Activated CD8-positive, alpha-beta memory T cell treated with anti-CD3 and anti-CD28 coated beads, Interleukin-2, amount 10 ng/mL, durations not matched to agents 7 days and 5 days (primary cell): Measurements from ENCODE around the gene SYNJ2. TPM values are rescaled to one million over a fixed set of nuclear protein-coding genes. Genes with fewer than 3 reads are reported as not detected.

Source experiments
- ATAC-seq: fragments of 150-1000 bp; cut with Tn5 transposase; one replicate; pipeline ENCODE4 v1.10.0; 2021; ENCODE audit warnings: moderate library complexity
- CTCF ChIA-PET: fragments of 350-600 bp; sonication (Branson Sonifier 250); formaldehyde crosslinking; loops from one replicate; lab custom pipeline; 2021; ENCODE audit warnings: antibody characterized with exemption; lab: Charles Lee
- DNase-seq: peaks from one replicate; pipeline ENCODE4 v3.0.0-alpha.2; 2020
- H3K27ac Mint-ChIP-seq: one replicate; pipeline ENCODE4 v1.8.0; 2021; ENCODE audit warnings: mild to moderate bottlenecking, mixed read lengths
- H3K27me3 Mint-ChIP-seq: one replicate; pipeline ENCODE4 v1.8.0; 2021; ENCODE audit warnings: mixed read lengths
- H3K36me3 Mint-ChIP-seq: one replicate; pipeline ENCODE4 v1.8.0; 2021; ENCODE audit warnings: mild to moderate bottlenecking, mixed read lengths
- H3K4me1 Mint-ChIP-seq: one replicate; pipeline ENCODE4 v1.8.0; 2021; ENCODE audit warnings: mixed read lengths
- H3K4me3 Mint-ChIP-seq: one replicate; pipeline ENCODE4 v1.8.0; 2021; ENCODE audit warnings: mild to moderate bottlenecking, moderate library complexity, mixed read lengths
- H3K9me3 Mint-ChIP-seq: one replicate; pipeline ENCODE4 v1.8.0; 2022; ENCODE audit warnings: low read depth, mixed read lengths
- total RNA-seq, 2 experiments: library from RNA; stranded (reverse); gene quantifications; one replicate each; pipeline ENCODE4 v1.2.3, GENCODE V29; 2021

The SYNJ2 gene
- total RNA-seq, 2 experiments from 2014 or later, result 41.2 to 42.7 TPM

GRCh38 chr6:158018041-158018771, 36.5 kb downstream of the SYNJ2 start:
- no peaks in the 10 kb centered on the region for H3K27me3 Mint-ChIP-seq
- H3K4me3 Mint-ChIP-seq, result no peak overlapping the region
- peaks cover 12% of the 10 kb centered on the region for H3K36me3 Mint-ChIP-seq
- CTCF ChIA-PET, result no interaction called here
- H3K4me1 Mint-ChIP-seq, result peaks cover 21% of the 10 kb centered on the region
- no peak overlapping the region for H3K27ac Mint-ChIP-seq
- ATAC-seq (no peak), DNase-seq (no peak)
- H3K9me3 Mint-ChIP-seq, result no peaks in the 10 kb centered on the region

- ATAC-seq, result no peak
- peaks cover 12% of the 10 kb centered on the region for H3K36me3 Mint-ChIP-seq
- CTCF ChIA-PET, result no interaction called here
- peaks cover 15% of the 10 kb centered on the region for H3K4me1 Mint-ChIP-seq
- DNase-seq, result no peak
- H3K4me3 Mint-ChIP-seq, result no peak overlapping the region
- no peaks in the 10 kb centered on the region for H3K9me3 Mint-ChIP-seq
- no peaks in the 10 kb centered on the region for H3K27me3 Mint-ChIP-seq
- H3K27ac Mint-ChIP-seq, result no peak overlapping the region
Measured at GRCh38 chr6:158018851-158019361, 37.2 kb downstream of the SYNJ2 start.

GRCh38 chr6:158019416-158019815, 37.8 kb downstream of the SYNJ2 start:
- ATAC-seq, result no peak
- CTCF ChIA-PET, result no interaction called here
- H3K27ac Mint-ChIP-seq, result no peak overlapping the region
- H3K9me3 Mint-ChIP-seq, result no peaks in the 10 kb centered on the region
- peaks cover 12% of the 10 kb centered on the region for H3K36me3 Mint-ChIP-seq
- H3K27me3 Mint-ChIP-seq, result no peaks in the 10 kb centered on the region
- H3K4me3 Mint-ChIP-seq, result no peak overlapping the region
- no peak for DNase-seq
- peaks cover 10% of the 10 kb centered on the region for H3K4me1 Mint-ChIP-seq

GRCh38 chr6:158020272-158020711, 38.6 kb downstream of the SYNJ2 start:
- Mint-ChIP-seq H3K4me3 (no peak overlapping the region), H3K36me3 (peaks cover 10% of the 10 kb centered on the region), H3K27ac (peak overlapping the region; percentile 14), H3K4me1 (peaks cover 6% of the 10 kb centered on the region), H3K9me3 (no peaks in the 10 kb centered on the region), H3K27me3 (no peaks in the 10 kb centered on the region)
- CTCF ChIA-PET, result interaction anchor here (1.9 kb wide), 1 partner anchor 21 kb away, joined by 5 read pairs; no protein-coding TSS in a partner anchor
- no peak for ATAC-seq
- no peak for DNase-seq

GRCh38 chr6:158020811-158021210, 39.1 kb downstream of the SYNJ2 start:
- Mint-ChIP-seq H3K4me3 (no peak overlapping the region), H3K36me3 (peaks cover 10% of the 10 kb centered on the region), H3K4me1 (peaks cover 6% of the 10 kb centered on the region), H3K27ac (no peak overlapping the region), H3K9me3 (no peaks in the 10 kb centered on the region), H3K27me3 (no peaks in the 10 kb centered on the region)
- ATAC-seq (no peak), DNase-seq (no peak)
- CTCF ChIA-PET, result interaction anchor here (1.9 kb wide), 1 partner anchor 22 kb away, joined by 5 read pairs; no protein-coding TSS in a partner anchor

- no peaks in the 10 kb centered on the region for H3K27me3 Mint-ChIP-seq
- no peak for DNase-seq
- H3K9me3 Mint-ChIP-seq, result no peaks in the 10 kb centered on the region
- H3K4me1 Mint-ChIP-seq, result peaks cover 11% of the 10 kb centered on the region
- no peak overlapping the region for H3K27ac Mint-ChIP-seq
- H3K36me3 Mint-ChIP-seq, result peaks cover 10% of the 10 kb centered on the region
- no peak overlapping the region for H3K4me3 Mint-ChIP-seq
- ATAC-seq, result no peak
- CTCF ChIA-PET, result interaction anchor here (1.9 kb wide), 1 partner anchor 22 kb away, joined by 5 read pairs; no protein-coding TSS in a partner anchor
Measured at GRCh38 chr6:158021376-158021775, 39.7 kb downstream of the SYNJ2 start.

- no peaks in the 10 kb centered on the region for H3K9me3 Mint-ChIP-seq
- peaks cover 10% of the 10 kb centered on the region for H3K36me3 Mint-ChIP-seq
- H3K4me3 Mint-ChIP-seq, result no peak overlapping the region
- peak overlapping the region; percentile 57 for H3K27ac Mint-ChIP-seq
- H3K27me3 Mint-ChIP-seq, result no peaks in the 10 kb centered on the region
- CTCF ChIA-PET, result interaction anchor here (1.3 to 1.9 kb wide), 2 partner anchors 23 to 50 kb away, joined by 3 to 5 read pairs; no protein-coding TSS in a partner anchor
- DNase-seq, result no peak
- no peak for ATAC-seq
- H3K4me1 Mint-ChIP-seq, result peaks cover 18% of the 10 kb centered on the region
Measured at GRCh38 chr6:158021814-158022748, 40.4 kb downstream of the SYNJ2 start.

- CTCF ChIA-PET, result interaction anchor here (1.3 kb wide), 1 partner anchor 49 kb away, joined by 3 read pairs; no protein-coding TSS in a partner anchor
- Mint-ChIP-seq H3K9me3 (no peaks in the 10 kb centered on the region), H3K4me1 (peaks cover 27% of the 10 kb centered on the region), H3K36me3 (peaks cover 12% of the 10 kb centered on the region), H3K27me3 (no peaks in the 10 kb centered on the region), H3K27ac (no peak overlapping the region), H3K4me3 (no peak overlapping the region)
- DNase-seq (no peak), ATAC-seq (no peak)
Measured at GRCh38 chr6:158022749-158023596, 41.3 kb downstream of the SYNJ2 start.

- Mint-ChIP-seq H3K27me3 (no peaks in the 10 kb centered on the region), H3K36me3 (peaks cover 12% of the 10 kb centered on the region), H3K27ac (no peak overlapping the region), H3K9me3 (no peaks in the 10 kb centered on the region), H3K4me1 (peaks cover 29% of the 10 kb centered on the region), H3K4me3 (no peak overlapping the region)
- DNase-seq (no peak), ATAC-seq (no peak)
- CTCF ChIA-PET, result interaction anchor here (1.3 kb wide), 1 partner anchor 49 kb away, joined by 3 read pairs; no protein-coding TSS in a partner anchor
Measured at GRCh38 chr6:158023597-158023939, 41.9 kb downstream of the SYNJ2 start.

- no peak for DNase-seq
- no peak for ATAC-seq
- Mint-ChIP-seq H3K4me3 (no peak overlapping the region), H3K27ac (no peak overlapping the region), H3K36me3 (peaks cover 12% of the 10 kb centered on the region), H3K9me3 (no peaks in the 10 kb centered on the region), H3K4me1 (peaks cover 29% of the 10 kb centered on the region), H3K27me3 (no peaks in the 10 kb centered on the region)
- CTCF ChIA-PET, result interaction anchor here (1.3 to 2.6 kb wide), 3 partner anchors 15 to 31 kb away, joined by 4 to 23 read pairs (median 10); no protein-coding TSS in a partner anchor
Measured at GRCh38 chr6:158024566-158025297, 43.1 kb downstream of the SYNJ2 start.

GRCh38 chr6:158026054-158026900, 44.6 kb downstream of the SYNJ2 start:
- no peaks in the 10 kb centered on the region for H3K9me3 Mint-ChIP-seq
- ATAC-seq (peak; percentile 83), DNase-seq (peak; percentile 91)
- peak overlapping the region; percentile 99 for H3K27ac Mint-ChIP-seq
- H3K4me1 Mint-ChIP-seq, result peaks cover 42% of the 10 kb centered on the region
- H3K4me3 Mint-ChIP-seq, result peak overlapping the region; percentile 69
- no peaks in the 10 kb centered on the region for H3K27me3 Mint-ChIP-seq
- peaks cover 18% of the 10 kb centered on the region for H3K36me3 Mint-ChIP-seq
- CTCF ChIA-PET, result interaction anchor here (0.6 to 2.6 kb wide), 46 partner anchors 9 to 704 kb away, joined by 3 to 39 read pairs (median 5); partner anchors contain the start of gene SYNJ2
